Neural cell (in vitro differentiated cells): ENCODE data around the gene MCC. TPM values are rescaled to one million over a fixed set of nuclear protein-coding genes. Genes with fewer than 3 reads are reported as not detected.

Experiments
- H2AFZ ChIP-seq: fragments of 200-600, 300-800 bp; sonication (generic), shearing (Covaris generic); 2 replicates; pipeline ENCODE4 v1.6.0; 2014; ENCODE audit warnings: low read depth, mild to moderate bottlenecking, antibody characterized with exemption, low read length, moderate library complexity
- H3F3A ChIP-seq: fragments of 200-600 bp; shearing (Covaris generic); 2 replicates; pipeline ENCODE4 v1.6.1; 2016; ENCODE audit warnings: mild to moderate bottlenecking, moderate library complexity, mixed read lengths, antibody characterized with exemption, low read length; ENCODE audit not compliant: insufficient read depth, poor library complexity, severe bottlenecking
- H3K27ac ChIP-seq: fragments of 200-600, 300-800 bp; sonication (generic), shearing (Covaris generic); 2 replicates; pipeline ENCODE4 v1.5.1; 2014; ENCODE audit warnings: mild to moderate bottlenecking, low read length, moderate library complexity
- H3K27me3 ChIP-seq: fragments of 300-800, 200-600 bp; sonication (generic), shearing (Covaris generic); 2 replicates; pipeline ENCODE4 v1.6.0; 2014; ENCODE audit warnings: mild to moderate bottlenecking, low read depth, low read length, moderate library complexity; ENCODE audit not compliant: insufficient read depth
- H3K36me3 ChIP-seq: fragments of 300-800, 200-600 bp; sonication (generic), shearing (Covaris generic); 2 replicates; pipeline ENCODE4 v1.5.1; 2014; ENCODE audit warnings: mild to moderate bottlenecking, antibody characterized with exemption, low read length, moderate library complexity; ENCODE audit not compliant: insufficient read depth
- H3K4me2 ChIP-seq: fragments of 300-800, 200-600 bp; sonication (generic), shearing (Covaris generic); 2 replicates; pipeline ENCODE4 v1.6.0; 2014; ENCODE audit warnings: mild to moderate bottlenecking, low read length
- H3K4me3 ChIP-seq: fragments of 300-800, 200-600 bp; sonication (generic), shearing (Covaris generic); 2 replicates; pipeline ENCODE4 v1.5.1; 2014; ENCODE audit warnings: mild to moderate bottlenecking, low read length, moderate library complexity
- H3K79me2 ChIP-seq: fragments of 200-600 bp; shearing (Covaris generic); replicated peaks from 2 replicates; pipeline ENCODE4 v1.6.0; 2014; ENCODE audit warnings: mild to moderate bottlenecking, low read length, moderate library complexity; ENCODE audit not compliant: insufficient read depth
- H3K9ac ChIP-seq: fragments of 300-800, 200-600 bp; sonication (generic), shearing (Covaris generic); 2 replicates; pipeline ENCODE4 v1.6.1; 2016; ENCODE audit warnings: mild to moderate bottlenecking, low read length, mixed read lengths
- H3K9me2 ChIP-seq: fragments of 200-600 bp; shearing (Covaris generic); 2 replicates; pipeline ENCODE4 v1.6.1; 2016; ENCODE audit warnings: mild to moderate bottlenecking, low read length, mixed read lengths; ENCODE audit not compliant: insufficient read depth
- H3K9me3 ChIP-seq: fragments of 200-600, 300-800 bp; sonication (generic), shearing (Covaris generic); 2 replicates; pipeline ENCODE4 v1.6.1; 2016; ENCODE audit warnings: mild to moderate bottlenecking, mixed run types, low read length, moderate library complexity, mixed read lengths
- H4K20me1 ChIP-seq: fragments of 200-600 bp; shearing (Covaris generic); 2 replicates; pipeline ENCODE4 v1.6.1; 2016; ENCODE audit warnings: mild to moderate bottlenecking, mixed run types; ENCODE audit not compliant: insufficient read depth
- EP300 ChIP-seq: fragments of 450-650 bp; conservative IDR thresholded peaks from 2 replicates; pipeline ENCODE4 v1.6.1; 2014; ENCODE audit warnings: antibody characterized with exemption, mild to moderate bottlenecking, moderate library complexity; ENCODE audit not compliant: poor library complexity, severe bottlenecking
- EZH2 ChIP-seq: fragments of 200-600, 300-800 bp; shearing (Covaris generic), sonication (generic); IDR thresholded peaks from 2 replicates; pipeline ENCODE4 v1.6.1; 2014; ENCODE audit warnings: antibody characterized with exemption, low read length, borderline replicate concordance, mild to moderate bottlenecking; ENCODE audit not compliant: insufficient read depth, poor library complexity, severe bottlenecking
- MXI1 ChIP-seq: fragments of 450-650 bp; conservative IDR thresholded peaks from 2 replicates; pipeline ENCODE4 v1.6.1; 2014; ENCODE audit warnings: antibody characterized with exemption, mild to moderate bottlenecking; ENCODE audit not compliant: poor library complexity, severe bottlenecking
- POLR2AphosphoS5 ChIP-seq: IDR thresholded peaks from 2 replicates; pipeline ENCODE4 v1.6.1; 2012
- RAD21 ChIP-seq: fragments of 450-650 bp; conservative IDR thresholded peaks from 2 replicates; pipeline ENCODE4 v1.6.1; 2014; ENCODE audit warnings: antibody characterized with exemption, mild to moderate bottlenecking, moderate library complexity
- SMC3 ChIP-seq: fragments of 450-650 bp; conservative IDR thresholded peaks from 2 replicates; pipeline ENCODE4 v1.6.1; 2014; ENCODE audit warnings: antibody characterized with exemption, mild to moderate bottlenecking, moderate library complexity; ENCODE audit not compliant: poor library complexity
- TAF1 ChIP-seq: IDR thresholded peaks from 2 replicates; pipeline ENCODE4 v1.6.1; 2012; ENCODE audit warnings: low read depth
- polyA plus RNA-seq: library from polyadenylated mRNA; depleted of rRNA; stranded (reverse); fragments of >200 nt; gene quantifications from 2 replicates; pipeline ENCODE4 v1.2.3, GENCODE V29; 2014
- TF ChIP-seq, protein P1 (sequence below): fragments of 450-650 bp; IDR thresholded peaks from 2 replicates; pipeline ENCODE4 v1.5.1; 2014; ENCODE audit warnings: antibody characterized with exemption, mild to moderate bottlenecking, moderate library complexity; ENCODE audit not compliant: poor library complexity, severe bottlenecking
- TF ChIP-seq, protein P2 (sequence below): IDR thresholded peaks from 2 replicates; pipeline ENCODE4 v1.6.1; 2012; ENCODE audit warnings: borderline replicate concordance

Gene MCC
- polyA plus RNA-seq, 1 donor from 2014 or later = 2.2 TPM

DNA sequence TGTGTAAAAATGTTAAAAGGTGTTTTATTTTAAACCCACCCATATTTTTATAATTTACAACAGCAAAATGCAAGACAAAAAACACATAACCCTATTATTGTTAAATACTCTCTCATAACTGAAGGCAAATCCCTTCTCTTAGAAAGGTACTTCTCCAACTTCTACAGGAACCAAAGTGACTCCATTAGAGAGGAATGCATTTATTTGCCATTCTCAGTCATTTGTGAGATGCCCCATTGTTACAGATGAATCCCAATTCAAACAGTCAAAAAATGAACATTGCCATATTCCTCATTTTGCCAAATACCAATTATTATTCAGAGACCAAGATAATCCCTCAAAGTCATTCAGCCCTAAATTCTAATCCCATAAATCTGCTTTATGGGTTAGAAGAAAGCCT, 229.2 kb downstream of the MCC start:
- Histone ChIP-seq H3K36me3 (no peaks in the 10 kb centered on the region), H3K79me2 (no peaks in the 10 kb centered on the region), H4K20me1 (no peaks in the 10 kb centered on the region), H3K9ac (no peak overlapping the region), H3K27ac (no peak overlapping the region), H3K4me3 (no peak overlapping the region), H2AFZ (no peak overlapping the region), H3F3A (no peaks in the 10 kb centered on the region), H3K4me2 (no peak overlapping the region), H3K9me2 (no peaks in the 10 kb centered on the region), H3K27me3 (no peaks in the 10 kb centered on the region), H3K9me3 (no peaks in the 10 kb centered on the region)
- TF ChIP-seq EZH2 = no peak
- TF ChIP-seq MXI1 = no peak
- TF ChIP-seq TAF1 = no peak
- no peak for TF ChIP-seq SMC3
- TF ChIP-seq EP300 = no peak
- TF ChIP-seq POLR2AphosphoS5 = no peak
- no peak for TF ChIP-seq RAD21
- TF ChIP-seq, protein P1, sequence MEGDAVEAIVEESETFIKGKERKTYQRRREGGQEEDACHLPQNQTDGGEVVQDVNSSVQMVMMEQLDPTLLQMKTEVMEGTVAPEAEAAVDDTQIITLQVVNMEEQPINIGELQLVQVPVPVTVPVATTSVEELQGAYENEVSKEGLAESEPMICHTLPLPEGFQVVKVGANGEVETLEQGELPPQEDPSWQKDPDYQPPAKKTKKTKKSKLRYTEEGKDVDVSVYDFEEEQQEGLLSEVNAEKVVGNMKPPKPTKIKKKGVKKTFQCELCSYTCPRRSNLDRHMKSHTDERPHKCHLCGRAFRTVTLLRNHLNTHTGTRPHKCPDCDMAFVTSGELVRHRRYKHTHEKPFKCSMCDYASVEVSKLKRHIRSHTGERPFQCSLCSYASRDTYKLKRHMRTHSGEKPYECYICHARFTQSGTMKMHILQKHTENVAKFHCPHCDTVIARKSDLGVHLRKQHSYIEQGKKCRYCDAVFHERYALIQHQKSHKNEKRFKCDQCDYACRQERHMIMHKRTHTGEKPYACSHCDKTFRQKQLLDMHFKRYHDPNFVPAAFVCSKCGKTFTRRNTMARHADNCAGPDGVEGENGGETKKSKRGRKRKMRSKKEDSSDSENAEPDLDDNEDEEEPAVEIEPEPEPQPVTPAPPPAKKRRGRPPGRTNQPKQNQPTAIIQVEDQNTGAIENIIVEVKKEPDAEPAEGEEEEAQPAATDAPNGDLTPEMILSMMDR = no peak
- TF ChIP-seq, protein P2, sequence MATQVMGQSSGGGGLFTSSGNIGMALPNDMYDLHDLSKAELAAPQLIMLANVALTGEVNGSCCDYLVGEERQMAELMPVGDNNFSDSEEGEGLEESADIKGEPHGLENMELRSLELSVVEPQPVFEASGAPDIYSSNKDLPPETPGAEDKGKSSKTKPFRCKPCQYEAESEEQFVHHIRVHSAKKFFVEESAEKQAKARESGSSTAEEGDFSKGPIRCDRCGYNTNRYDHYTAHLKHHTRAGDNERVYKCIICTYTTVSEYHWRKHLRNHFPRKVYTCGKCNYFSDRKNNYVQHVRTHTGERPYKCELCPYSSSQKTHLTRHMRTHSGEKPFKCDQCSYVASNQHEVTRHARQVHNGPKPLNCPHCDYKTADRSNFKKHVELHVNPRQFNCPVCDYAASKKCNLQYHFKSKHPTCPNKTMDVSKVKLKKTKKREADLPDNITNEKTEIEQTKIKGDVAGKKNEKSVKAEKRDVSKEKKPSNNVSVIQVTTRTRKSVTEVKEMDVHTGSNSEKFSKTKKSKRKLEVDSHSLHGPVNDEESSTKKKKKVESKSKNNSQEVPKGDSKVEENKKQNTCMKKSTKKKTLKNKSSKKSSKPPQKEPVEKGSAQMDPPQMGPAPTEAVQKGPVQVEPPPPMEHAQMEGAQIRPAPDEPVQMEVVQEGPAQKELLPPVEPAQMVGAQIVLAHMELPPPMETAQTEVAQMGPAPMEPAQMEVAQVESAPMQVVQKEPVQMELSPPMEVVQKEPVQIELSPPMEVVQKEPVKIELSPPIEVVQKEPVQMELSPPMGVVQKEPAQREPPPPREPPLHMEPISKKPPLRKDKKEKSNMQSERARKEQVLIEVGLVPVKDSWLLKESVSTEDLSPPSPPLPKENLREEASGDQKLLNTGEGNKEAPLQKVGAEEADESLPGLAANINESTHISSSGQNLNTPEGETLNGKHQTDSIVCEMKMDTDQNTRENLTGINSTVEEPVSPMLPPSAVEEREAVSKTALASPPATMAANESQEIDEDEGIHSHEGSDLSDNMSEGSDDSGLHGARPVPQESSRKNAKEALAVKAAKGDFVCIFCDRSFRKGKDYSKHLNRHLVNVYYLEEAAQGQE = no peak

DNA sequence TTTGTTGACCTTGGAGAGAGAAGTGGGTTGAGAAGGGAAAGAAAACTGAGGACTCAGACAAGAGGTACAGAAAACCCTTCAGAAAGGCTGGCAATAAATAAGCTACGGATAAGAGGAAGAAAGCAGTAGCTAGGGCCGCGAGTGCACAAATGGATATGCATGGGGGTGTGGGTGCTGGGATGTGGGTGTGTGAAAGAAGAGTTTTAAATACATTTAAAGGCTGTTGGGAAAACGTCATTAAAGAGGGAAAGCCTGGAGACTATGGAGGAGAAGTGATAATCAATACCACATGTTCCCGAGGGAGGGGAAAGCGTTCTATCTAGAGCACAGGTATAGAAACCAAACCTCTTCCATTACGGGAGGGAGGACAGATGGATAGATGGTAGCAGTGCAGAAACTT, 230.7 kb downstream of the MCC start:
- Histone ChIP-seq H3K27ac (no peak overlapping the region), H3K36me3 (no peaks in the 10 kb centered on the region), H4K20me1 (no peaks in the 10 kb centered on the region), H3K9ac (no peak overlapping the region), H3K27me3 (no peaks in the 10 kb centered on the region), H3K4me2 (no peak overlapping the region), H2AFZ (no peak overlapping the region), H3K79me2 (no peaks in the 10 kb centered on the region), H3K9me3 (no peaks in the 10 kb centered on the region), H3K4me3 (no peak overlapping the region), H3F3A (no peaks in the 10 kb centered on the region), H3K9me2 (no peaks in the 10 kb centered on the region)
- TF ChIP-seq EZH2 = no peak
- TF ChIP-seq SMC3 = no peak
- TF ChIP-seq, protein P1 = no peak
- TF ChIP-seq MXI1 = no peak
- TF ChIP-seq POLR2AphosphoS5 = no peak
- TF ChIP-seq, protein P2 = no peak
- TF ChIP-seq RAD21 = no peak
- no peak for TF ChIP-seq EP300
- no peak for TF ChIP-seq TAF1
